ENCODE results near the gene EPN1. TPM values are rescaled to one million over a fixed set of nuclear protein-coding genes. Genes with fewer than 3 reads are reported as not detected.

The EPN1 gene
- total RNA-seq, 2 experiments from 2014 or later = 39.0 to 40.5 TPM

- Mint-ChIP-seq H3K27ac (no peak overlapping the region), H3K9me3 (no peaks in the 10 kb centered on the region), H3K4me3 (no peak overlapping the region), H3K27me3 (no peaks in the 10 kb centered on the region), H3K4me1 (ENCODE audit: low read depth) (peaks cover 7% of the 10 kb centered on the region), H3K36me3 (ENCODE audit: low read depth) (peaks cover 69% of the 10 kb centered on the region)
- DNase-seq (no peak), ATAC-seq (ENCODE audit: poor library complexity) (no peak)
- Histone ChIP-seq H3K9me3 (ENCODE audit: control insufficient read depth in 1 of 2, insufficient read depth in 1 of 2, low read length in 2 of 2) (no peaks in the 10 kb centered on the region), H3K4me1 (ENCODE audit: insufficient read depth, low read length) (peaks cover 14% of the 10 kb centered on the region), H3K27ac (ENCODE audit: low read depth in 1 of 2, low read length in 2 of 2) (no peak overlapping the region), H3K36me3 (ENCODE audit: insufficient read depth, low read length) (peaks cover 86% of the 10 kb centered on the region), H3K27me3 (ENCODE audit: control insufficient read depth in 1 of 2, insufficient read depth in 2 of 2, low read length in 2 of 2) (no peaks in the 10 kb centered on the region), H3K4me3 (ENCODE audit: low read length) (no peak overlapping the region)
- ChIA-PET POLR2A (no interaction called here), CTCF (no interaction called here)
- TF ChIP-seq CTCF (IDR thresholded peaks at IDR 0.05) = no peak
- intact Hi-C loops (cut with DNase I, micrococcal nuclease) = no loop called here
These were observed 13.6 kb downstream of the EPN1 start for GRCh38 chr19:55688422-55689218.

GRCh38 chr19:55689411-55690108 is 14.5 kb downstream of the EPN1 start:
- no peaks in the 10 kb centered on the region for H3K9me3 ChIP-seq (ENCODE audit: control insufficient read depth in 1 of 2, insufficient read depth in 1 of 2, low read length in 2 of 2)
- no peaks in the 10 kb centered on the region for H3K9me3 Mint-ChIP-seq
- CTCF ChIA-PET = no interaction called here
- no peak overlapping the region for H3K27ac ChIP-seq (ENCODE audit: low read depth in 1 of 2, low read length in 2 of 2)
- DNase-seq (no peak), ATAC-seq (ENCODE audit: poor library complexity) (no peak)
- H3K27me3 Mint-ChIP-seq = no peaks in the 10 kb centered on the region
- H3K27ac Mint-ChIP-seq = no peak overlapping the region
- TF ChIP-seq CTCF (IDR thresholded peaks at IDR 0.05) = no peak
- no peak overlapping the region for H3K4me3 ChIP-seq (ENCODE audit: low read length)
- H3K27me3 ChIP-seq (ENCODE audit: control insufficient read depth in 1 of 2, insufficient read depth in 2 of 2, low read length in 2 of 2) = no peaks in the 10 kb centered on the region
- H3K4me3 Mint-ChIP-seq = no peak overlapping the region
- H3K36me3 Mint-ChIP-seq (ENCODE audit: low read depth) = peaks cover 69% of the 10 kb centered on the region
- intact Hi-C loops (cut with DNase I, micrococcal nuclease) = no loop called here
- H3K4me1 ChIP-seq (ENCODE audit: insufficient read depth, low read length) = peaks cover 14% of the 10 kb centered on the region
- POLR2A ChIA-PET = no interaction called here
- peaks cover 3% of the 10 kb centered on the region for H3K4me1 Mint-ChIP-seq (ENCODE audit: low read depth)
- peaks cover 84% of the 10 kb centered on the region for H3K36me3 ChIP-seq (ENCODE audit: insufficient read depth, low read length)

- no peaks in the 10 kb centered on the region for H3K27me3 ChIP-seq (ENCODE audit: control insufficient read depth in 1 of 2, insufficient read depth in 2 of 2, low read length in 2 of 2)
- H3K4me3 Mint-ChIP-seq = no peak overlapping the region
- DNase-seq (no peak), ATAC-seq (ENCODE audit: poor library complexity) (no peak)
- H3K9me3 Mint-ChIP-seq = no peaks in the 10 kb centered on the region
- H3K27me3 Mint-ChIP-seq = no peaks in the 10 kb centered on the region
- H3K27ac Mint-ChIP-seq = no peak overlapping the region
- H3K9me3 ChIP-seq (ENCODE audit: control insufficient read depth in 1 of 2, insufficient read depth in 1 of 2, low read length in 2 of 2) = no peaks in the 10 kb centered on the region
- no peaks in the 10 kb centered on the region for H3K4me1 Mint-ChIP-seq (ENCODE audit: low read depth)
- peaks cover 84% of the 10 kb centered on the region for H3K36me3 ChIP-seq (ENCODE audit: insufficient read depth, low read length)
- no peak overlapping the region for H3K27ac ChIP-seq (ENCODE audit: low read depth in 1 of 2, low read length in 2 of 2)
- no peak for TF ChIP-seq CTCF (IDR thresholded peaks at IDR 0.05)
- intact Hi-C loops (cut with DNase I, micrococcal nuclease) = no loop called here
- POLR2A ChIA-PET = no interaction called here
- H3K36me3 Mint-ChIP-seq (ENCODE audit: low read depth) = peaks cover 68% of the 10 kb centered on the region
- CTCF ChIA-PET = no interaction called here
- peaks cover 14% of the 10 kb centered on the region for H3K4me1 ChIP-seq (ENCODE audit: insufficient read depth, low read length)
- H3K4me3 ChIP-seq (ENCODE audit: low read length) = no peak overlapping the region
These were observed 15.2 kb downstream of the EPN1 start for GRCh38 chr19:55690109-55690768.

All from CD4-positive, alpha-beta T cell (primary cell).